ENCODE measurements around the gene SAYSD1.

DNA sequence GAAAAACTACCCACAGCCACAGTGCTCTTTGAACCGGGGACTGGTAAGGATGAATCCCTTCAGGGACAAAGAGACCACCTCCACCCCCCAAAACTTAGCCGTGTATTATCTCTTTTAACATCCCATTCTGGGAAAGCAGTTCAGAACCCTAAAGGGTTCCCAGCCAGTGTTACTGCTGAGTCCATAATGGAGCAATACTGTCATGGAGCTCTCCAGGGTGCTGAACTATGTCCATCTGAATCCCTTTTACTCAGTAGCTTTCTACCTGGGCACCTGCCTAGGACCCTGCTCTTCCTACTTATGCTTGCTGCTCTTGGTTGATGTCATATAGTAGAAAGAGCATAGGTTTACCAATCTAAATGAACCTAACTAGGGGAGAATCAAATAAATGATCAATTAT, 22.3 kb upstream of the SAYSD1 start:
- TF ChIP-seq CTCF (IDR thresholded peaks at IDR 0.05; ENCODE audit: control extremely low read depth in 1 of 3, insufficient read depth in 1 of 3, low read depth in 1 of 3, low read length in 3 of 3) = no peak
- TF ChIP-seq POLR2A (IDR thresholded peaks at IDR 0.05; ENCODE audit: control extremely low read depth in 1 of 2, low read depth in 2 of 2, low read length in 2 of 2) = no peak
- no peak for TF ChIP-seq EGR1 (IDR thresholded peaks at IDR 0.05; ENCODE audit: borderline replicate concordance, low read depth, low read length)
- TF ChIP-seq RFX5 (IDR thresholded peaks at IDR 0.05; ENCODE audit: borderline replicate concordance, low read depth, low read length) = no peak
- no peak for TF ChIP-seq USF2 (IDR thresholded peaks at IDR 0.05; ENCODE audit: low read length)
- no peak for TF ChIP-seq TCF12 (IDR thresholded peaks at IDR 0.05; ENCODE audit: low read depth, low read length)
- TF ChIP-seq EZH2 (IDR thresholded peaks at IDR 0.05; ENCODE audit: low read depth, low read length, severe bottlenecking) = no peak
- no peak for TF ChIP-seq SIRT6 (IDR thresholded peaks at IDR 0.05; ENCODE audit: low read length)
- TF ChIP-seq POLR2AphosphoS5 (IDR thresholded peaks at IDR 0.05; ENCODE audit: low read depth, low read length) = no peak
- TF ChIP-seq CHD2 (IDR thresholded peaks at IDR 0.05; ENCODE audit: low read length) = no peak

All from H1 (cell line).